Common myeloid progenitor, CD34-positive (primary cell): ENCODE data around the gene CNOT10.

Experiments used
- CTCF ChIA-PET: fragments of 350-600 bp; sonication (Branson Sonifier 250); formaldehyde crosslinking; loops from one replicate; lab custom pipeline; 2021; ENCODE audit warnings: antibody characterized with exemption; lab: Charles Lee
- POLR2A ChIA-PET: fragments of 350-600 bp; sonication (Branson Sonifier 250); formaldehyde crosslinking; loops from one replicate; lab custom pipeline; 2021; ENCODE audit warnings: antibody characterized with exemption; lab: Charles Lee
- DNase-seq, 3 donors: peaks; one replicate each; pipeline versions ENCODE4 v3.0.0 to v3.0.0-alpha.2; 2013
- H3K27ac ChIP-seq, 2 experiments: 1 replicate in 1 of 2; 2 replicates in 1 of 2; pipeline ENCODE4 v1.7.0; 2013; ENCODE audit warnings: inconsistent platforms in 2 of 2, low read length in 2 of 2, mild to moderate bottlenecking in 2 of 2, low read depth in 1 of 2, moderate library complexity in 1 of 2; ENCODE audit not compliant: severe bottlenecking in 2 of 2, insufficient read depth in 1 of 2, poor library complexity in 1 of 2
- H3K27me3 ChIP-seq, 5 experiments: replicated peaks in 2 of 5; 1 replicate in 3 of 5; 2 replicates in 2 of 5; pipeline versions ENCODE4 v1.6.1 to v1.7.0; 2013; ENCODE audit warnings: low read length in 4 of 5, mild to moderate bottlenecking in 2 of 5, moderate library complexity in 2 of 5, inconsistent platforms in 1 of 5; ENCODE audit not compliant: insufficient read depth in 5 of 5, control insufficient read depth in 4 of 5
- H3K36me3 ChIP-seq, 4 experiments: 1 replicate in 2 of 4; 2 replicates in 2 of 4; pipeline versions ENCODE4 v1.6.1 to v1.7.0; 2013; ENCODE audit warnings: low read length in 3 of 4, control low read depth in 1 of 4, mild to moderate bottlenecking in 1 of 4; ENCODE audit not compliant: control insufficient read depth in 4 of 4, insufficient read depth in 4 of 4
- H3K4me1 ChIP-seq, 4 experiments: 1 replicate in 3 of 4; 2 replicates in 1 of 4; pipeline versions ENCODE4 v1.6.1 to v1.7.1; 2013; ENCODE audit warnings: low read length in 3 of 4, mild to moderate bottlenecking in 3 of 4, control low read depth in 1 of 4, inconsistent platforms in 1 of 4, moderate library complexity in 1 of 4; ENCODE audit not compliant: control insufficient read depth in 4 of 4, insufficient read depth in 4 of 4; ENCODE audit errors: control extremely low read depth in 1 of 4
- H3K4me3 ChIP-seq, 7 experiments: 1 replicate in 4 of 7; 2 replicates in 3 of 7; pipeline versions ENCODE4 v1.5.1 to v1.7.0; 2013; ENCODE audit warnings: mild to moderate bottlenecking in 7 of 7, low read length in 6 of 7, moderate library complexity in 6 of 7, inconsistent platforms in 2 of 7, low read depth in 2 of 7, control low read depth in 1 of 7; ENCODE audit not compliant: insufficient read depth in 4 of 7, control insufficient read depth in 1 of 7; ENCODE audit errors: extremely low read depth in 1 of 7
- H3K9me3 ChIP-seq, 5 experiments: 1 replicate in 4 of 5; 2 replicates in 1 of 5; pipeline versions ENCODE4 v1.6.1 to v1.7.1; 2013; ENCODE audit warnings: low read length in 4 of 5, mild to moderate bottlenecking in 2 of 5, inconsistent platforms in 1 of 5, low read depth in 1 of 5, moderate library complexity in 1 of 5; ENCODE audit not compliant: control insufficient read depth in 4 of 5, insufficient read depth in 2 of 5; ENCODE audit errors: control extremely low read depth in 1 of 5
- WGBS: methylation state at CpG from one replicate; pipeline ENCODE4 v1.1.5; 2013; ENCODE audit not compliant: insufficient coverage; 5-methylcytosine and 5-hydroxymethylcytosine counted together

Gene CNOT10

DNA sequence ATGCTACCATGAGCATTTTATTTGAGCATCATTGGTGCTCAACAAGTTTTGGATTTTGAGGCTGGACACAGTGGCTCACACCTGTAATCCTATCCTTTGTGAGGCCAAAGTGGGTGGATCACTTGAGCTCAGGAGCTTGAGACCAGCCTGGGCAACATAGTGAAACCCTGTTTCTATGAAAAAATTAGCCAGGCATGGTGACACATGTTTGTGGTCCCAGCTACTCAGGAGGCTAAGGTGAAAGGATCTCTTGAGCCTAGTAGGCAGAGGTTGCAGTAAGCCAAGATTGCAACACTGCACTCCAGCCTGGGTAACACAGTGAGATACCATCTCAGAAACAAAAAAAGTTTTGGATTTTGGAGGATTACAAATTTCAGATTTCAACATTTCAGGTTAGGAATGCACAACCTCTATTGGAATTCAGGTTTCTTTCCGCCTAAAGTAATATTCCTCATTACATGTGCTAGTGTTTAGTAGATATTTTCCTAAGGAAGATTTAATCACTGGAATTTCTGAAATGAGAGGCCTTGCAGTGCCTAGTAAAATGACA, 27.6 kb downstream of the CNOT10 start:
- WGBS, result no CpG with 5 or more reads among the region's 1 CpG
- H3K4me3 ChIP-seq, result no peak overlapping the region
- peaks cover 19 to 59% (median 40%) of the 10 kb centered on the region in 4 experiments for H3K36me3 ChIP-seq
- no peaks in the 10 kb centered on the region for H3K27me3 ChIP-seq
- no peak overlapping the region for H3K27ac ChIP-seq
- no peak for DNase-seq
- H3K9me3 ChIP-seq, result no peaks in the 10 kb centered on the region
- CTCF ChIA-PET, result no interaction called here
- peaks cover 0 to 20% (median 9%) of the 10 kb centered on the region in 4 experiments for H3K4me1 ChIP-seq
- POLR2A ChIA-PET, result no interaction called here

- H3K36me3 ChIP-seq, result peaks cover 20 to 64% (median 42%) of the 10 kb centered on the region in 4 experiments
- CTCF ChIA-PET, result no interaction called here
- peaks cover 0 to 18% (median 9%) of the 10 kb centered on the region in 4 experiments for H3K4me1 ChIP-seq
- DNase-seq, result no peak
- no peaks in the 10 kb centered on the region for H3K9me3 ChIP-seq
- H3K27me3 ChIP-seq, result no peaks in the 10 kb centered on the region
- POLR2A ChIA-PET, result no interaction called here
- no peak overlapping the region for H3K4me3 ChIP-seq
- no peak overlapping the region for H3K27ac ChIP-seq
Measured at GRCh38 chr3:32713181-32713580, 28.2 kb downstream of the CNOT10 start.

DNA sequence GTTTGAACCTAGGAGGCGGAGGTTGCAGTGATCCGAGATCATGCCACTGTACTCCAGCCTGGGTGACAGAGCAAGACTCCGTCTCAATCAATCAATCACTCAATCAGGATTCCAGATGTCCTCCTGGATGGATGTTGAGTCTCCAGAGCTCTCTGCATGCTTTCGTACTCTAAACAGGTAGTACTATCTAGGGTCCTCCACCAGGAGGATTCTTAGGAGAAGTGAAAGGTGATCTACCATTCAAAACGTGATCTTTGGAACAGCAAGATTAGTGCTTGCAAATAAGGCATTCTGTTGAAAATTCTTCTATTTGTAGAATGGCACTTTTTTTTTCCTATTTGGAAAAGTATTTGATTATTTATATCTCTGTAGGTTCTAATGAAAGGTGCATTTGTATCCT, 34.3 kb downstream of the CNOT10 start:
- Histone ChIP-seq H3K27ac (no peak overlapping the region), H3K27me3 (no peaks in the 10 kb centered on the region), H3K9me3 (no peaks in the 10 kb centered on the region), H3K4me3 (no peak overlapping the region), H3K36me3 (peaks cover 7 to 44% (median 29%) of the 10 kb centered on the region in 4 experiments), H3K4me1 (no peaks in the 10 kb centered on the region)
- WGBS, result 97% methylated on average over 3 of the region's 5 CpGs
- POLR2A ChIA-PET, result no interaction called here
- CTCF ChIA-PET, result no interaction called here
- no peak for DNase-seq

DNA sequence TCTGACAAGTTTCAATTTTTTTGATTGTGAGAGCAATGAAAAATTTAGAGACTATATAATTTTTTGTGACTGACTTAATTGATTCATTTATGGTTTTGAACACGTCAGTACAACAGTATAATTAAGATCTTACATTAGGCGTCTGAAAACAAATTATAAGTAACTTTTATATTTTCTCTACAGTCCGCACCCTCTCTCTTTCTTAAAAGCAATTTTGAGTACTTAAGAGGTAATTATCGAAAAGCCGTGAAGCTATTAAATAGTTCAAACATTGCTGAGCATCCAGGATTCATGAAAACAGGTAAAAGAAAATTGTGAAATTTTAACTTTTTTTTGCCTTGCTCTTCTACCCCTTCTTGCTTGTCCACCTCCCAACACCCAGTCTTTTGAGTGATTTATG, 34.9 kb downstream of the CNOT10 start:
- WGBS, result no CpG with 5 or more reads among the region's 5 CpGs
- Histone ChIP-seq H3K4me1 (no peaks in the 10 kb centered on the region), H3K36me3 (peaks cover 5 to 43% (median 28%) of the 10 kb centered on the region in 4 experiments), H3K9me3 (no peaks in the 10 kb centered on the region), H3K4me3 (no peak overlapping the region), H3K27ac (no peak overlapping the region), H3K27me3 (no peaks in the 10 kb centered on the region)
- DNase-seq, result no peak
- CTCF ChIA-PET, result no interaction called here
- POLR2A ChIA-PET, result no interaction called here

GRCh38 chr3:32725721-32726120, 40.7 kb downstream of the CNOT10 start:
- no peak overlapping the region for H3K4me3 ChIP-seq
- ChIA-PET CTCF (interaction anchor here (1.8 kb wide), 1 partner anchor 9 kb away, joined by 5 read pairs; no protein-coding TSS in a partner anchor), POLR2A (interaction anchor here (0.6 kb wide), 1 partner anchor 11 kb away, joined by 5 read pairs; no protein-coding TSS in a partner anchor)
- DNase-seq, result no peak
- no peak overlapping the region for H3K27ac ChIP-seq
- H3K27me3 ChIP-seq, result no peaks in the 10 kb centered on the region
- no peaks in the 10 kb centered on the region for H3K9me3 ChIP-seq
- H3K36me3 ChIP-seq, result peaks cover 10 to 43% (median 29%) of the 10 kb centered on the region in 4 experiments
- H3K4me1 ChIP-seq, result no peaks in the 10 kb centered on the region

DNA sequence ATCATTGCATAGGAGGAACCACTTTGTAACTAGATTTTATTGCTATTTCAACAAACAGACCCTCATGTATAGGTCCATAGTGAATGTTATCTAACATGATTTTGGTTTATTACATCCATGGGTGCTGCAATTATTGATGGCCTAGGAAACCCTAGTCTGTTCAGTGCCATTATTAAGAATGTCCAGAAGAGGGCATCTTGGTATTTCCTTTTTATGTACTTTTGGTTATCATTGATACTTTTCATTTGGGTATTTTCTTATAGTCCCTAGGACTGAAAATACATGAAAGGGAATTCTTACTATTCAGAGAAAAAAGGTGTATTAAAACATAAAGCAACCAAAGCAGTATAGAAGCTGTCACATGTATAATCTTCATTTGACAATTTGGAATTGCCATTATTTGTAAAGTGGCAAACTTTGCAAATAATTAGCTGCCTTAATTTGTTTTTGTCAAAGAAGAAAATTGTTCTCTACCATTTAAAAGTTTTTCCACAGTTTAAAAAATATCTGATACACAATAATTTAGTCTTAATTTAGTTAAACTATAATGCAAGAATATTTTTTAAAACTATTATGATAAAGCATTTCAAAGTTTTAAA, 48.7 kb downstream of the CNOT10 start:
- Histone ChIP-seq H3K27me3 (no peaks in the 10 kb centered on the region), H3K27ac (no peak overlapping the region), H3K36me3 (peaks cover 11 to 30% (median 23%) of the 10 kb centered on the region in 4 experiments), H3K4me3 (no peak overlapping the region), H3K4me1 (no peaks in the 10 kb centered on the region), H3K9me3 (no peaks in the 10 kb centered on the region)
- DNase-seq, result peak; percentile 55 to 72 (median 69)
- ChIA-PET CTCF (interaction anchor here (0.7 to 4.4 kb wide), 6 partner anchors 9 to 337 kb away, joined by 3 to 51 read pairs (median 4); no protein-coding TSS in a partner anchor), POLR2A (no interaction called here)

- no peak for DNase-seq
- H3K27me3 ChIP-seq, result no peaks in the 10 kb centered on the region
- POLR2A ChIA-PET, result no interaction called here
- H3K36me3 ChIP-seq, result peaks cover 7 to 29% (median 20%) of the 10 kb centered on the region in 4 experiments
- no peaks in the 10 kb centered on the region for H3K4me1 ChIP-seq
- WGBS, result 94% methylated on average over 2 of the region's 3 CpGs
- H3K9me3 ChIP-seq, result no peaks in the 10 kb centered on the region
- H3K27ac ChIP-seq, result no peak overlapping the region
- no peak overlapping the region for H3K4me3 ChIP-seq
- CTCF ChIA-PET, result interaction anchor here (0.7 to 4.4 kb wide), 7 partner anchors 8 to 339 kb away, joined by 3 to 51 read pairs (median 4); no protein-coding TSS in a partner anchor
Measured at GRCh38 chr3:32734756-32735155, 49.8 kb downstream of the CNOT10 start.
